Measurements from ENCODE around the gene CFAP299.
"Not testable (repeated sequence)": the region's sequence is repeated elsewhere in the genome, so short reads cannot be mapped to it uniquely, and the experiment has no call there.

The CFAP299 gene

GRCh38 chr4:80614319-80614718 lies 278.8 kb downstream of the CFAP299 start:
- no peak for DNase-seq

GRCh38 chr4:80615099-80615498 lies 279.6 kb downstream of the CFAP299 start:
- no peak for DNase-seq

GRCh38 chr4:80619070-80619674 lies 283.6 kb downstream of the CFAP299 start:
- DNase-seq = no peak

GRCh38 chr4:80631861-80632260 lies 296.3 kb downstream of the CFAP299 start:
- no peak for DNase-seq

GRCh38 chr4:80637190-80637589 lies 301.7 kb downstream of the CFAP299 start:
- DNase-seq = no peak

- no peak for DNase-seq
Observed at GRCh38 chr4:80646061-80646460, 310.5 kb downstream of the CFAP299 start.

GRCh38 chr4:80655662-80656061 lies 320.1 kb downstream of the CFAP299 start:
- no peak for DNase-seq

GRCh38 chr4:80670118-80670517 lies 334.6 kb downstream of the CFAP299 start:
- DNase-seq = not testable (repeated sequence)

GRCh38 chr4:80678413-80678812 lies 342.9 kb downstream of the CFAP299 start:
- no peak for DNase-seq

GRCh38 chr4:80680934-80681333 lies 345.4 kb downstream of the CFAP299 start:
- DNase-seq = no peak

GRCh38 chr4:80685214-80685613 lies 349.7 kb downstream of the CFAP299 start:
- no peak for DNase-seq

GRCh38 chr4:80687736-80688135 lies 352.2 kb downstream of the CFAP299 start:
- not testable (repeated sequence) for DNase-seq

- no peak for DNase-seq
Observed at GRCh38 chr4:80694171-80694570, 358.6 kb downstream of the CFAP299 start.

- no peak for DNase-seq
Observed at GRCh38 chr4:80705311-80705710, 369.8 kb downstream of the CFAP299 start.

- DNase-seq = no peak
Observed at GRCh38 chr4:80709082-80709869, 373.7 kb downstream of the CFAP299 start.

GRCh38 chr4:80710748-80711451 lies 375.4 kb downstream of the CFAP299 start:
- DNase-seq = no peak

GRCh38 chr4:80711956-80712355 lies 376.4 kb downstream of the CFAP299 start:
- DNase-seq = no peak

GRCh38 chr4:80713409-80713808 lies 377.9 kb downstream of the CFAP299 start:
- no peak for DNase-seq

- no peak for DNase-seq
Observed at GRCh38 chr4:80717204-80717603, 381.7 kb downstream of the CFAP299 start.

GRCh38 chr4:80726471-80726870 lies 390.9 kb downstream of the CFAP299 start:
- no peak for DNase-seq

GRCh38 chr4:80730158-80730557 lies 394.6 kb downstream of the CFAP299 start:
- no peak for DNase-seq

- no peak for DNase-seq
Observed at GRCh38 chr4:80731436-80731835, 395.9 kb downstream of the CFAP299 start.

- no peak for DNase-seq
Observed at GRCh38 chr4:80732010-80732409, 396.5 kb downstream of the CFAP299 start.

- DNase-seq = no peak
Observed at GRCh38 chr4:80740375-80740774, 404.8 kb downstream of the CFAP299 start.

All from bone marrow (tissue), 2 donors.